ELF-1 (cell line): Measurements from ENCODE around the gene ZNF217.
A peak's percentile ranks its signal among the peaks of the same experiment; 100 is the strongest.
"Not testable (repeated sequence)": the region's sequence is repeated elsewhere in the genome, so short reads cannot be mapped to it uniquely, and the experiment has no call there.

Source experiments
- DNase-seq: peaks from one replicate; pipeline ENCODE4 v3.0.0-alpha.2; 2016; ENCODE audit warnings: low read depth, low spot score

ZNF217 gene

DNA sequence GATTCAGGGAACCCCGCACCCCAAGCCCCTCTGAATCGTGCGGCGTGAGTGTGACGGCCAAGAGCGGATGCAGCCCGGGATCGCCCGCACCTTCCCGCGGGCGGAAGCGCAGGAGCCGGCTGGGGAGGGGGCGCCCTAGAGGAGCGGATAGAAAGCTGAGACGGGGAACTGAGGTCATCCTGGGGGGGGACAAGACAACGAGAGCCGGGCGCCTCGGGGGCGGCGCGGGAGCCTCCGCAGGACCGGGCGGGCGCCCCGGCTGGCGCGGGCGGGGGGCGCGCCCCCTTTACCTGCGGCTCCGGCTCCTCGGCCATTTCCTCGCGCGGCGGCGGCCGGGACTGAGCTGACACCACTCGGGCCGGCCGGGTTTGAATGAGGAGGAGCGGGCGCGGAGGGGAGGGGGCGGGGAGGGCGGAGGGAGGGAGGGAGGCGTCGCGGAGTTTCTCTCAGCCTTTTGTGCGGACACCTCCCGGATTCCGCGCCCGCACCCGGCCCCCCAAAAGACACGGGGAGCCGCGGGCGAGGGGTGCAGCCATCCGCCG lies at the start of gene ZNF217:
Gene ZNF217 (minus strand): TSS at position 374 of the 542 bp plus-strand sequence. CDS start 11,013 bp downstream, outside the sequence.
- DNase-seq, result not testable (repeated sequence)

DNA sequence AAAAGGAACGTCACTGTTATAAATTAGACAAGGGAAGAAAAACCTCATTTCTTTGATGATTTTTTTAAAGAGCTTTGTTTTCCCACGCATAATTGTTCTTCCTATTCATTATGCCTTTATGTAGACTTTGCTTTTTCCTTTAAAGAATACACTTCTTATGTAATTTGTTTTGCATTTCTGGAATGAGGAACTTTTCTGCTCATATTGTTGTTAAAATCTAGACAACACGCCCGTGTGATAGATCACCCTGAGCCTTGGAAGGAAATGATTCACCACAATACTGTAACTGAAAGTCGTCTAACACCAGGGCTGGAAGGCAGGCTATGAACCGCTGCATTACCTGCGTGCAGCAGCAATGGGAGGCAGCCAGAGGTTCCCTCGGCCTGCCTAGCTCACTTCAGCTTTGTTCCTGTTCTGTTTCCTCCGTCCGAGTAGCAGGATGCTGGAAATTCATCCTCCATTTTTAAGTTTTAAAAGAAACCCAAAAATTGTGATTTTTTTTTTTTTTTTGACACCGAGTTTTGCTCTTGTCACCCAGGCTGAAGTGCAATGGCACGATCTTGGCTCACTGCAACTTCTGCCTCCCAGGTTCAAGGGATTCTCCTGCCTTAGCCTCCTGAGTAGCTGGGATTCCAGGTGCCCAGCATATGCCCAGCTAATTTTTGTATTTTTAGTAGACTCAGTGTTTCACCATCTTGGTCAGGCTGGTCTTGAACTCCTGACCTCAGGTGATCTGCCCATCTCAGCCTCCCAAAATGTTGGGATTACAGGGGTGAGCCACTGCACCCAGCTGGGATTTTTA lies 49.6 kb upstream of the ZNF217 start:
- DNase-seq, result no peak

DNA sequence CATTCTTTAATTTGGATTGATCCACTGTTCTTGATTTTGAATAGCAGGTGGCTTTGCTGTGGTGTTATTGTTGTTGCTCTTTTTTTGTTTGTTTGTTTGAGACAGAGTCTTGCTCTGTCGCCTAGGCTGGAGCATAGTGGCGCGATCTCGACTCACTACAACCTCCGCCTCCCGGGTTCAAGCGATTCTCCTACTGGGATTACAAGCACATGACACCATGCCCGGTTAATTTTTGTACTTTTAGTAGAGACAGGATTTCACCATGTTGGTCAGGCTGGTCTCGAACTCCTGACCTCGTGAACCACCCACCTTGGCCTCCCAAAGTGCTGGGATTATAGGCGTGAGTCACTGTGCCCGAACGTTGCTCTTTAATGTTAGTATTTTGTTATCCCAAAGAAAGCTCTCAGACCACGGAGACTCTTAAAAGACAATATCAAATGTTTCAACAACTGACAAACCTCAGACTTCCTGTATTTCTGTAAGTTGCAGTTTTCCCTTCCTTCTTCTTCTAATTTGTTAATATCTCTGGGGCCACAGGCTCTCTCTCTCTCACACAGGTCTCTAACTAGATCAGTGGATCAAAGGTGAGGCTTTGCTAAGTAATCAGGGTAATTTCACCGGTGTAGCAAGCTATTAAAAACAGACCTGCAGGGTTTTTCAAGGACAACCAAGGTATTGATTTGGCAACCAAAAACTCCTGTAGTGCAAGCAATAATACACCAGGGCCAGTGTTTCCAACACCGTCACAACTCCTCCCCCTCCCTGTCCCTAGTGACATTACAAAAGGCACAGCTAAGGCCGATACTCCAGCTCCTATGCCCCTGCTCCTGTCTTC lies 48.8 kb upstream of the ZNF217 start:
- DNase-seq, result peak; percentile 62

DNA sequence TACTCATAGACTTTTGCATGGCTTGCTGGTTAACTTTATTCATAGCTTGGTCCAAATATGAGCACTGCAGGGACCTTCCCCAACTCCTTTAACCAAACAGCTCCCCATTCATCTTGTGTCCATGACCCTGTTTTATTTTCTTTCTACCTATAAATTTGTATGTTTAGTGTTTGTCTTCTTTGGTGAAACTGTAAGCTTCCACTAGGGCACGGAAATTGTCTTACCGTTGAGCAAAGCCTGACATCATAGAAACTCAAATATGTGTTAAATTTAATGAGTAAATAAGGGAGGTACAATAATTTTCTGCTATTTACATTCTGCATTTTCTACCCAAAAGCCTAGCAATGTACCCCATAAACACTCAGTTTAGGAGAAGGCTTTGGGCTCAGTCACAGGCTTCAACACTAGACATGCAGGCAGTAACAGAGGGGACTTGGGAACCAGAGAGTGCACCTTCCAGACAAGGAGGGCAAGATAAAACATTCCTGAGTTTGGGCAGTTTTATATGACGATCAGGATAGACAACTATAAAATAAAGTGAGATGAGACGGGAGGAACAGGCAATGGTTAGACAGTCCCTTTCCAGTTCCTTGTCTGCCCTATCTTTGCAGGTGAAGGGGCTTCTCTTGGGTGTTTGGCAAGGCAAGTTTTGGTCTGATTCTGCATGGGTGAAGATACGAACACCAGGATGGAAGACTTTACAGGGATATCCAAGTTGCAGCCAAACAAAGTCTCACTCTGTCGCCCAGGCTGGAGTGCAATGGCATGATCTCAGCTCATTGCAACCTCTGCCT lies 46.2 kb upstream of the ZNF217 start:
- no peak for DNase-seq

DNA sequence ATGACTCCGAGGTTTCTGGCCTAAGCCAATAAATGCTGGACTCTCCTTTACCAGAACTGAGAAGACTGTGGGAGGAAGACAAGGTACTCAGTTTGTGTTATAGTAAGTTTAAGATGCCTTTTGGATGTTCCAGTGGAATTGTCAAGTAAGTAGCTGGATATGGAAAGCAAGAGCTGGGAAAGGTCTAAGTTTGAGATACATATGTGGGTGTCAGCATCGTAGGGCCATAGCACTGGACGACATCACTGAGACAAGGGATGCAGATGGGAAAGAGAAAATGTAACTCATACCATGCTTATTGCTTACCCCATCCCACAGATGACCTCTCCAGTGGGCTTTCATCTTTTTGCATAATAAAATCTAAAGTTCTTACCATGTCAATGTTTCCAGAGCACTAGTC lies 45.5 kb upstream of the ZNF217 start:
- no peak for DNase-seq

DNA sequence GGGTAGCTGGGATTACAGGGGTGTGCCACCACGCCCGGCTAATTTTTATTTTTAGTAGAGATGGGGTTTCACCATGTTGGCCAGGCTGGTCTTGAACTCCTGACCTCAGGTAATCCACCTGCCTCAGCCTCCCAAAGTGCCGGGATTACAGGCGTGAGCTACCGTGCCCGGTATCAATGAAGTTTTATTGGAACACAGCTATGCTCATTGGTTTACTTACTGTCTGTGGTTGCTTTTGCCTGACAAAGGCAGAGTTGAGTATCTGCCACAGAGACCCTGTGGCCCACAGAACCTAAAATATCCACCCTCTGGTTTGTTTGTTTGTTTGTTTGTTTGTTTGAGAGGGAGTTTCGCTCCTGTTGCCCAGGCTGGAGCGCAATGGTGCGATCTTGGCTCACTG lies 43.7 kb upstream of the ZNF217 start:
- not testable (repeated sequence) for DNase-seq

DNA sequence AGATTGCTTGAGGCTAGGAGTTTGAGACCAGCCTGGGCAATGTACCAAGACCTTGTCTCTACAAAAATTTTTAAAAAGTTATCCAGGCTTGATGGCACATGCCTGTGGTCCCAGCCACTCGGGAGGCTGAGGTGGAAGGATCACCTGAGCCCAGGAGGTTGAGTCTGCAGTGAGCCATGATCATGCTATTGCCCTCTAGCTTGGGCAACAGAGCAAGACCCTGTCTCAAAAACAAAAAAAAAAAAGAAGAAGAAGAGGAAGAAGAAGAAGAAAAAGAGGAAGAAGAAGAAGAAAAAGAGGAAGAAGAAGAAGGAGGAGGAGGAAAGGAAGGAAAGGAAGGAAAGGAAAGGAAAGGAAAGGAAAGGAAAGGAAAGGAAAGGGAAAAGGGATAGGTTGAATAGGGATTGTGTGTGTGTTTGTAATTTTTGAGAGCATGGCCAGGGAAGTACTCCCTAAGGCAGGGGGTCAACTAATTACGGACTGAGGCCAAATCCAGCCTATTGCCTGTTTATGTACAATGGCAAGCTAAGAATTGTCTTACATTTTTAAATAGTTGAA lies 43.0 kb upstream of the ZNF217 start:
- DNase-seq, result no peak

DNA sequence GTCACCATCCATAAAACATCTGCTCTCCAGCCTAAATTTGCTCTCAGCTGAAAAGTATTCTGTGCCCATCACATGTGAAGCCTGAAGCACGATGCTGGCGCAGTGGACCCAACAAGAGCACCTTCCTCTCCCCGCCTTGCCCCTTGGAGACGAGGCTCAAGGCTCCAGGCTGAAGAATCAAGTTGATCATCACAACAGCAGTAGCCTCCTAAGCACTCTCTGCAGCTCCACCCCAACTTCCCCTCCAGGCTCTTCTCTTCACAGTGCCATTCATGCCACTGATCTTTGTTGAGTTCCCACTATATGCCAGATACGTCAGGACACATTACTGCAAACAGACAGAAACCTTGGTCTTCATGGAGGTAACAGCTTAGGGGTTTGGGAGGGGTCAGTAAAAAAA lies 41.6 kb upstream of the ZNF217 start:
- no peak for DNase-seq

DNA sequence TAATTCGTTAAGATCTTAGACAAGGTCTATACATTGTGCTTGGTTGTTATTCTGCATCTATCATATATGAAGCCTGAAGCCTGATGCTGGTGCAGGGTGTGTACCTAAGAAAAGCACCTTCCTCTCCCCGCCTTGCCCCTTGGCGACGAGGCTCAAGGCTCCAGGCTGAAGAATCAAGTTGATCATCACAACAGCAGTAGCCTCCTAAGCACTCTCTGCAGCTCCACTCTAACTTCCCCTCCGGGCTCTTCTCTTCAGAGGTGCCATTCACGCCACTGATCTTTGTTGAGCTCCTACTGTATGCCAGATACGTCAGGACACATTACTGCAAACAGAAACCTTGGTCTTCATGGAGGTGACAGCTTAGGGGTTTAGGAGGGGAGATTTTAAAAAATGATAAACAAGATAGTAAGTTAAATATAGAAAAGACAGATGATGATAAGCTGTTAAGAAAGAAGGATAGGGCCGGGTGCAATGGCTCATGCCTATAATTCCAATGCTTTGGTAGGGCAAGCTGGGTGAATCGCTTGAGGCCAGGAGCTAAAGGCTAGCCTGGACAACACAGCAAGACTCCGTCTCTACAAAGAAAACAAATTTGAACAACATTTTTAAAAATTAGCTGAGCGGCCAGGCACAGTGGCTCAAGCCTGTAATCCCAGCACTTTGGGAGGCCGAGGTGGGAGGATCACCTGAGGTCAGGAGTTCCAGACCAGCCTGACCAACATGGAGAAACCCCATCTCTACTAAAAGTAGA lies 38.4 kb upstream of the ZNF217 start:
- DNase-seq, result peak; percentile 54

DNA sequence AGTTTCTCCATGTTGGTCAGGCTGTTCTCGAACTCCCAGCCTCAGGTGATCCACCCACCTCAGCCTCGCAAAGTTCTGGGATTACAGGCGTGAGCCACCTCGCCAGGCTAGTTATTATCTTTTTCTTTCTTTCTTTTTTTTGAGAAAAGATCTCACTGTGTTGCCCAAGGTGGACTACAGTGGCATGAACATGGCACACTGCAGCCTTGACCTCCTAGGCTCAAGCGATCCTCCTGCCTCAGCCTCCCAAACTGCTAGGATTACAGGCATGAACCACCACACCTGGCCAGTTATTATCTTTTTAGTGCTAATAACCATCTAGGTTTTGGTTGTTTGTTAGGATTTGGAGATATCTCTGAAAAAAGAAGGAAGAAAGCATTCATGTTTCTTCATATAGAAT lies 35.8 kb upstream of the ZNF217 start:
- DNase-seq, result no peak

DNA sequence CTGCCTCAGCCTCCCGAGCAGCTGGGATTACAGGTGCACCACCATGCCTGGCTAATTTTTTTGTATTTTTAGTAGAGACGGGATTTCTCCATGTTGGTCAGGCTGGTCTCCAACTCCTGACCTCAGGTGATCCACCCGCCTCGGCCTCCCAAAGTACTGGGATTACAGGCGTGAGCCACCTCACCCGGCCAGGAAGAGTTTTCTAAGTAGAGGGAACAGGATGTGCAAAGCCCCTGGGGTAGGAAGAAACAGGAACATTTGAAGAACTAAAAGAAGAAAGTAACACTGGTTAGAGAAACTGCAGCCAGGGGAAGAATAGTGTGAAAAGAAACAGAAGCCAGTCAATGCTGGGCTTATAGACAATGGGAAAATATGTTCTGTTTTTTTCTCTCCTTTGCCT lies 35.1 kb upstream of the ZNF217 start:
- DNase-seq, result not testable (repeated sequence)

DNA sequence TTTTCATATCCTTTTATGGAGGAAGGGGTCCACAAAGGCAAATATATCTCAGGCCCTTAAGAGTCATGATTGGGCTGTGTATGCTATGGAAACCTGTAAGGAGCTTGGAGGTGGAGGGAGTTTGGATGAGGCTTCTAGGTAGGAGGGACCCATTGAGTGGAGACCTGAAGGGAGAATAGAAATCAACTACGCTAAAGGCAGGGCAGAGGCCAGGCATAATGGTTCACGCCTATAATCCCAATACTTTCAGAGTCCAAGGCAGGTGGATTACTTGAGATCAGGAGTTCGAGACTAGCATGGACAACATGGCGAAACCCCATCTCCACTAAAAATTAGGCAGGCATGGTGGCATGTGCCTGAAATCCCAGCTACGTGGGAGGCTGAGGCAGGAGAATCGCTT lies 34.4 kb upstream of the ZNF217 start:
- no peak for DNase-seq

DNA sequence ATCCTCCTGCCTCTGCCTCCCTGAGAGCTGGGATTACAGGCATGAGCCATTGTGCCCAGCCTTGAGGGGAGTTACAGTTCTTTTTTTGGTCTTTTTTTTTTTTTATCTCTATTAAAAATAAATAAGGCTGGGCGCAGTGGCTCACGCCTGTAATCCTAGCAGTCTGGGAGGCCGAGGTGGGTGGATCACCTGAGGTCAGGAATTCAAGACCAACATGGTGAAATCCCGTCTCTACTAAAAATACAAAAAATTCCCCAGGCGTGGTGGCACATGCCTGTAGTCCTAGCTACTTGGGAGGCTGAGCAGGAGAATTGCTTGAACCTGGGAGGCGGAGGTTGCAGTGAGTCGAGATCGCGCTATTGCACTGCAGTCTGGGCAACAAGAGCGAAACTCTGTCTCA lies 33.4 kb upstream of the ZNF217 start:
- DNase-seq, result not testable (repeated sequence)

DNA sequence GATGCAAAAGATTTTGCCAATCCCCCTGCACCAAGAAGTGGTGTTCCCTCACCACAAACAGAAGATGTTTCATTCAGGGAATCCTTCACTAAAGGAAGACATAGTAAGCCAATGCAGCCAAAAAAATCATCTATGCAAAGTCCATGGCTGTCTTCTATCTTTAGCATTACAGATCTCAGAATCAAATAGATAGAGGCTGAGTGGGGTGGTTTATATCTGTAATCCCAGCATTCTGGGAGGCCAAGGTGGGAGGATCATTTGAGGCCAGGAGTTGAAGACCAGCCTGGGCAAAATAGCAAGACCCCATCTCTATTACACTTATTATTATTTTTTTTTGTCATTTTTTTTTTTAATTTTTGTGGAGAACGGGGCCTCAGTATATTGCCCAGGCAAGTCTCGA lies 32.9 kb upstream of the ZNF217 start:
- no peak for DNase-seq

DNA sequence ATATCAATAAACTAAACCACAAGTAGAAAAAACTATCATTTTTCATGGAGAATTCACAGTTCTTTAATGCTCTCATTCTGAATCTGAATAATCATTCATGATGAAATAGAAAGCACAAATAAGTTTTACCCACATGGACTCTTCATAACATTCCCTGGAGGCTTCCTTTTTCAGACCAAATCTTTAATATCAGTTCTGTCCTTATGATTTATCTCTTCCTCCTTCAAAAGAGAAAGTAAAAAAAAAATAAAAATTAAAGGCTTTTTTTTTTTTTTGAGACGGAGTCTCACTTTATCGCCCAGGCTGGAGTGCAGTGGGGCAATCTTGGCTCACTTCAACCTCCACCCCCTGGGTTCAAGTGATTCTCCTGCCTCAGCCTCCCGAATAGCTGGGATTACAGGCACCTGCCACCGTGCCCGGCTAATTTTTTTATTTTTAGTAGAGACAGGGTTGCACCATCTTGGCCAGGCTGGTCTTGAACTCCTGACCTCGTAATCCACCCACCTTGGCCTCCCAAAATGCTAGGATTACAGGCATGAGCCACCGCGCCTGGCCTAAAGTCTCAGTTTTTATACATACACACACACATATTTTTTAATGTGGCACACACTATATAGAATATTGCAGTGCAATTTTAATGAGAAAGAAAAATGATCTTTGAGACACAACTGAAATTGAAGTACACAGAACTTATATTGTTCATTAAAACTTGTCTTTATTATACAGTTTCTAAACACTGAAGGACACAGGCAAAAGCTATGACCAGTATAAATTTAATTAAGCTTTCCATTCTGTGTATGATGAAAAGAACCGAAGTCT lies 31.9 kb upstream of the ZNF217 start:
- no peak for DNase-seq

DNA sequence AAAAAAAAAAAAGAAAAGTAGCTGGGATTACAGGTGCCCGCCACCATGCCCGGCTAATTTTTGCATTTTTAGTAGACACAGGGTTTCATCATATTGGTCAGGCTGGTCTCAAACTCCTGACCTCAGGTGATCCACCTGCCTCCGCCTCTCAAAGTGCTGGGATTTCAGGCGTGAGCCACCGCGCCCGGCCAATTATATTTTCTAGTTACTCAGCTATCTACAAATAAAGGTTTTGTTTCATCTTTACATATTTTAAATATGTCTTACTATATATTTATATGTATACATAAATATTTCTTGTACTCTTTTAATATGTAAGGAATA lies 31.2 kb upstream of the ZNF217 start:
- DNase-seq, result not testable (repeated sequence)

DNA sequence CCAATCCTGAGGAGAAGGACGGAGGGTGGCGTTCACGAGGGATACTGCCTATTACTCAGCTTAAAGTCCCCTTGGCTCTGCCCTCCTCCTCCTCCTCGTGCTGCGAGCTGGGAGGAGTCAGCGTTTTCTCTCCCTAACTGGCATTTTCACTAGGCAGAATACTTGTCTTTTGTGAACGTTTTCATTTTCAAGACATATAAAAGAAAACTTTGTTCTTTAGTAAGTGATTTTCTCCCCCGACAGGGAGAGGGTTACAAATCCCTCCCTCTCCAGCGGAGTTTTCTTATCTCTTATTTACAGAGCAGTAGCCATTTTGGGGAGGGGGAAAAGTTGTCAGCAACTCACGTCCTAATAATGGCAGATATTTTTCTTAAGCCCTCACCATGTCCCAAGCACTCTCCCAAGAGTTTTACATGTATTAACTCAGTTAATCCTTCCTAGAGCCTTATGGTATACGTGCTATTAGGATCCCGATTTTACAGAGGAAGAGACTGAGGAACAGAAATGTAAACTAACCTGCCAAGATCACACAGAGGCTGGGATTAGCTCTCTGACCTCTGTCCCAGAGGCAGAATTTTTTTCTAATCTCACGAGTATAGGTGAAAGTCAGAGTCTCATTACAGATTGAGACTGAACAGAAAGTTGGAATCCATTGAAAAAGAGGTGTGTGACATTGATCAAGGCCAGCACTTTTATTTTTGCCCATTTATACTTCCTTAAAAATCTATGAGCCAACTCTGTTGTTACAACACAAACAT lies 30.0 kb upstream of the ZNF217 start:
- DNase-seq, result peak; percentile 74

DNA sequence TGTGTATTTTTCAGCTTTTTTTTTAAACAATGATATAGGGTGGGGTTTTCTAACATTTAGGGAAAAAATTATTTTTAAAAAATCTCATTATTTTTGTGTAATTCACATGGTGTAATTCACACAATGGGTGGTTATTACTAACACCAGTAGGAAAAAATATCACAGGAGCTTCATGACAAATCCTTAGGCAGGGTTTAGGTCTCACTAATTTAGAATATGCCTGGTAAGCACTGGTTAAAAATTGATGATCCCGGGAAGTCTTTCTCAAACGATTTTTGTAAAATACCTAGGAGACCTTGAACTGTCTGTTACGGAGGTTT lies 29.5 kb upstream of the ZNF217 start:
- no peak for DNase-seq
